Endothelial cell of umbilical vein (primary cell): ENCODE measurements around the gene LAMP1.

ENCODE experiments used
- EZH2 ChIP-seq: IDR thresholded peaks from 2 replicates; pipeline ENCODE4 v1.6.1; 2012; ENCODE audit warnings: borderline replicate concordance, low read depth, mild to moderate bottlenecking, moderate library complexity, low read length, inconsistent platforms; ENCODE audit not compliant: severe bottlenecking
- POLR2A ChIP-seq: IDR thresholded peaks from 2 replicates; pipeline ENCODE4 v1.6.1; 2012; ENCODE audit warnings: low read depth, mild to moderate bottlenecking, control low read depth, low read length
- POLR2AphosphoS5 ChIP-seq: IDR thresholded peaks from 2 replicates; pipeline ENCODE4 v1.6.1; 2012; ENCODE audit warnings: low read depth, mild to moderate bottlenecking, control low read depth, low read length, moderate library complexity; ENCODE audit not compliant: insufficient read depth
- TF ChIP-seq, protein P1 (sequence below), 2 donors: IDR thresholded peaks; 1 replicate in 1 of 2; 2 replicates in 1 of 2; pipeline ENCODE4 v1.5.1; 2011; ENCODE audit warnings: low read length in 2 of 2, mild to moderate bottlenecking in 2 of 2, moderate library complexity in 2 of 2, control low read depth in 1 of 2, inconsistent platforms in 1 of 2, low read depth in 1 of 2; ENCODE audit not compliant: insufficient read depth in 1 of 2; ENCODE audit errors: extremely low read depth in 1 of 2

DNA sequence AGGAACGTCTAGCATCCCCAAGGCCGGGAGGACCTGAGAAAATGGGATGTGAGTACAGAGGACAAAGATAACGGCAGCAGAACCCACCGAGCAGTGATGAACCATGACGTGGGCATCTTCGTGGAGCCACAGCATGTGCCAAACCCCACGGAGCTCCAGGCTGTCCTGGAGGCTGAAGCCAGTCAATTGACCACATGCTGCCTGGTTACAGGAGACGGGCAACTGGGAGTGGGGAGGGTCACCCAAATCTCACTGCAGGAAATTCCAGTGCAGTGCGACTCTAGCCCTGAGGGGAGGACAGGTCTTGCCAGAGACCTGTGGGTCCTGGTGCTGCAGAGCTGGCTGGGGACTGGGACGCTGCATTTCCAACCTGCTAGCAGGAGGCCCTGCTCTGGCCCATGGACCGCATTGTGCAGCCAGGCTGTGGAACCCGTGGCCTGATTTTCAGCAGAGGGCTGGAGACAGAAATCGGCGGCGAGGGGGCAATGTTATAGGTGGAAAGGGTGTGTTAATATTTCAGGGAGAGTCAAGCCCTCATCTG is 70.1 kb downstream of the LAMP1 start:
- no peak for TF ChIP-seq POLR2A
- TF ChIP-seq, protein P1, sequence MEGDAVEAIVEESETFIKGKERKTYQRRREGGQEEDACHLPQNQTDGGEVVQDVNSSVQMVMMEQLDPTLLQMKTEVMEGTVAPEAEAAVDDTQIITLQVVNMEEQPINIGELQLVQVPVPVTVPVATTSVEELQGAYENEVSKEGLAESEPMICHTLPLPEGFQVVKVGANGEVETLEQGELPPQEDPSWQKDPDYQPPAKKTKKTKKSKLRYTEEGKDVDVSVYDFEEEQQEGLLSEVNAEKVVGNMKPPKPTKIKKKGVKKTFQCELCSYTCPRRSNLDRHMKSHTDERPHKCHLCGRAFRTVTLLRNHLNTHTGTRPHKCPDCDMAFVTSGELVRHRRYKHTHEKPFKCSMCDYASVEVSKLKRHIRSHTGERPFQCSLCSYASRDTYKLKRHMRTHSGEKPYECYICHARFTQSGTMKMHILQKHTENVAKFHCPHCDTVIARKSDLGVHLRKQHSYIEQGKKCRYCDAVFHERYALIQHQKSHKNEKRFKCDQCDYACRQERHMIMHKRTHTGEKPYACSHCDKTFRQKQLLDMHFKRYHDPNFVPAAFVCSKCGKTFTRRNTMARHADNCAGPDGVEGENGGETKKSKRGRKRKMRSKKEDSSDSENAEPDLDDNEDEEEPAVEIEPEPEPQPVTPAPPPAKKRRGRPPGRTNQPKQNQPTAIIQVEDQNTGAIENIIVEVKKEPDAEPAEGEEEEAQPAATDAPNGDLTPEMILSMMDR (IDR thresholded peaks at IDR 0.05; ENCODE audit: extremely low read depth in 1 of 2, insufficient read depth in 1 of 2, low read depth in 1 of 2, low read length in 2 of 2), result no peak
- no peak for TF ChIP-seq POLR2AphosphoS5
- no peak for TF ChIP-seq EZH2
